Right lung (tissue), 10 donors: ENCODE results near the gene SORBS2. TPM values are rescaled to one million over a fixed set of nuclear protein-coding genes. Genes with fewer than 3 reads are reported as not detected.
"Not testable (repeated sequence)": the region's sequence is repeated elsewhere in the genome, so short reads cannot be mapped to it uniquely, and the experiment has no call there.

ENCODE experiments used
- DNase-seq, 2 donors: peaks; one replicate each; pipeline ENCODE4 v3.0.0-alpha.2; 2013
- long read RNA-seq, 8 donors: transcript quantifications; one replicate each; lab custom pipeline, GENCODE V29; 2026
- polyA plus RNA-seq, 5 donors: library from polyadenylated mRNA; unstranded; fragments of 120-200 nt; gene quantifications; one replicate each; pipeline versions ENCODE4 v1.2.1 to v1.2.3, GENCODE V29; 2013; ENCODE audit warnings: inconsistent platforms in 1 of 5, low replicate concordance in 1 of 5; ENCODE audit not compliant: insufficient read length in 5 of 5, insufficient read depth in 1 of 5

Gene SORBS2
- polyA plus RNA-seq, result 10 to 100 TPM; 14.8 to 42.4 (median 34.0) TPM
- long read RNA-seq, donor 1, transcript SORBS2-251 (2 exons, 420 nt), result major isoform, 5 of 12 reads
- long read RNA-seq, donor 1, partial matches to known transcripts, result 5 of 12 reads
- long read RNA-seq, donor 1, other reads (novel, unspliced or antisense), result 0 of 12 reads
- long read RNA-seq, donor 2, partial matches to known transcripts, result 0 of 2 reads
- long read RNA-seq, donor 2, other reads (novel, unspliced or antisense), result 0 of 2 reads
- long read RNA-seq, donor 3, partial matches to known transcripts, result 0 of 4 reads
- long read RNA-seq, donor 3, other reads (novel, unspliced or antisense), result 0 of 4 reads
- long read RNA-seq, donor 4, partial matches to known transcripts, result 0 of 7 reads
- long read RNA-seq, donor 4, other reads (novel, unspliced or antisense), result 0 of 7 reads
- long read RNA-seq, donor 5, full-length matches to known transcripts, result 8 of 8 reads
- long read RNA-seq, donor 5, partial matches to known transcripts, result 0 of 8 reads
- long read RNA-seq, donor 5, other reads (novel, unspliced or antisense), result 0 of 8 reads
- long read RNA-seq, donor 6, partial matches to known transcripts, result 0 of 2 reads
- long read RNA-seq, donor 6, other reads (novel, unspliced or antisense), result 0 of 2 reads
- long read RNA-seq, donor 7, partial matches to known transcripts, result 0 of 1 reads
- long read RNA-seq, donor 7, other reads (novel, unspliced or antisense), result 0 of 1 reads
- long read RNA-seq, donor 8, partial matches to known transcripts, result 0 of 2 reads
- long read RNA-seq, donor 8, other reads (novel, unspliced or antisense), result 0 of 2 reads

GRCh38 chr4:185811509-185812364 lies at the start of gene SORBS2:
SORBS2 (minus strand) TSS chr4:185812194; CDS start chr4:185690571, 121,623 bp downstream.
- DNase-seq, result peak in 1 of 2 donors; percentile 40

- no peak for DNase-seq
These were observed 47.1 kb upstream of the SORBS2 start for GRCh38 chr4:185859111-185859510.

GRCh38 chr4:185857561-185857960 lies 45.6 kb upstream of the SORBS2 start:
- not testable (repeated sequence) for DNase-seq

GRCh38 chr4:185853841-185854240 lies 41.8 kb upstream of the SORBS2 start:
- no peak for DNase-seq

GRCh38 chr4:185852961-185853360 lies 41.0 kb upstream of the SORBS2 start:
- DNase-seq, result no peak

GRCh38 chr4:185849664-185850550 lies 37.9 kb upstream of the SORBS2 start:
- peak; percentile 73 to 74 for DNase-seq

GRCh38 chr4:185847352-185848097 lies 35.5 kb upstream of the SORBS2 start:
- DNase-seq, result no peak

- no peak for DNase-seq
These were observed 34.6 kb upstream of the SORBS2 start for GRCh38 chr4:185846505-185847150.

GRCh38 chr4:185845966-185846365 lies 34.0 kb upstream of the SORBS2 start:
- DNase-seq, result no peak

GRCh38 chr4:185841451-185841850 lies 29.5 kb upstream of the SORBS2 start:
- no peak for DNase-seq

- no peak for DNase-seq
These were observed 29.0 kb upstream of the SORBS2 start for GRCh38 chr4:185840953-185841352.

GRCh38 chr4:185840201-185840600 lies 28.2 kb upstream of the SORBS2 start:
- DNase-seq, result no peak

GRCh38 chr4:185839770-185840169 lies 27.8 kb upstream of the SORBS2 start:
- DNase-seq, result no peak

- no peak for DNase-seq
These were observed 27.3 kb upstream of the SORBS2 start for GRCh38 chr4:185839194-185839712.

- DNase-seq, result no peak
These were observed 26.7 kb upstream of the SORBS2 start for GRCh38 chr4:185838514-185839193.

- DNase-seq, result no peak
These were observed 26.1 kb upstream of the SORBS2 start for GRCh38 chr4:185838104-185838452.

GRCh38 chr4:185837415-185838103 lies 25.6 kb upstream of the SORBS2 start:
- DNase-seq, result no peak
